Measurements from ENCODE around the gene EDIL3.

Gene EDIL3

DNA sequence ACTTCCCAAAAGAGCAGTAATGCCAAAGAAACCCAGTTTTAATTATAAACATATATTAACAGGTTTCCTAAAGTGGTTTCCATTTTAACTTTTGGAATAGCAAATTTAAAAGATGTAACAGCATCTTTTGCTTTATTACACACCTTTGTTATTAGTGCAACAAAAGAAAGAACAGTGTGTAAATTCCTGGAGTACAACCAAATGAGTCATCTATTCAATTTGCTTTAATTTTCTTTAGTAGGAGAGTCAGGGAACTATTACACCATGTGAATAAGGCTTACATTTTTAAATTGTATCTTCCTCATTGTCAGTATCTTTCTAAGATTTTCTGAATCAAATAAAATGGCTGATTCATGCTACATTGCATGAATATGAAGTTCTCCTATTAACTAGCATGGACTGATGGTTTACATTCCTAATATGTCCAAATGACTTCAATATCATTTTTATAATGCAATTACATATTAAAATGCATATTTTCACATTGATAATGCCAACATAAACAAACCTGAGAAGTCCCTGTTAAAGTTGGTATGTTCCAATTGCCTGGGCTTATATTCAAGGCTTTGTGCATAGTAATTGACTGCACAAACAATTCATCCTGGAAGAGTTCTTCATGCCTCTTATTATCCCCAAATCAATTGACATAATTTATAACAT is 22.5 kb downstream of the EDIL3 start:
- no peak for TF ChIP-seq CTCF (IDR thresholded peaks at IDR 0.05; ENCODE audit: insufficient read depth, missing control alignments)
- FAIRE-seq (peak; percentile 61), DNase-seq (ENCODE audit: insufficient read length, low spot score) (no peak)

DNA sequence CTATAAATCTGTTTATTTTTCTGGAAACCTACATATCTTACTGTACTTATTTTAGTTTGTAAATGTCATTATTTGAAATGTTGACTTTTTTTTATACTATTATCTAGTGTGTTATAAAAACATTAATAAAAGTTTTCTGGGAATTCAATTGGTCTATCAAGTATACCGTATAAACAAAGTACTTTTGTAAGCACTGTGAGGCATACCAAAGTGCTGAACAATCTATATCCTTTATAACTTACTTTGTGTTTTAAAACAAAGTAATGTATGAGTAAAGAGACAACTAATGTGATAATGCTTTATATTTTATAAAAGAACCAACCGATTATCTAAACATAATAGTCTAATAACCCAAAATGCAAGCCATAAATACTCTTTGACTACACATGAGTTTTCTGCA is 23.1 kb downstream of the EDIL3 start:
- TF ChIP-seq CTCF (IDR thresholded peaks at IDR 0.05; ENCODE audit: insufficient read depth, missing control alignments): no peak
- FAIRE-seq: no peak
- DNase-seq (ENCODE audit: insufficient read length, low spot score): no peak

GRCh38 chr5:84360056-84360455 is 24.6 kb downstream of the EDIL3 start:
- no peak for TF ChIP-seq CTCF (IDR thresholded peaks at IDR 0.05; ENCODE audit: insufficient read depth, missing control alignments)
- no peak for FAIRE-seq
- no peak for DNase-seq (ENCODE audit: insufficient read length, low spot score)

- FAIRE-seq (no peak), DNase-seq (ENCODE audit: insufficient read length, low spot score) (no peak)
- no peak for TF ChIP-seq CTCF (IDR thresholded peaks at IDR 0.05; ENCODE audit: insufficient read depth, missing control alignments)
Measured at GRCh38 chr5:84354101-84354500, 30.6 kb downstream of the EDIL3 start.

DNA sequence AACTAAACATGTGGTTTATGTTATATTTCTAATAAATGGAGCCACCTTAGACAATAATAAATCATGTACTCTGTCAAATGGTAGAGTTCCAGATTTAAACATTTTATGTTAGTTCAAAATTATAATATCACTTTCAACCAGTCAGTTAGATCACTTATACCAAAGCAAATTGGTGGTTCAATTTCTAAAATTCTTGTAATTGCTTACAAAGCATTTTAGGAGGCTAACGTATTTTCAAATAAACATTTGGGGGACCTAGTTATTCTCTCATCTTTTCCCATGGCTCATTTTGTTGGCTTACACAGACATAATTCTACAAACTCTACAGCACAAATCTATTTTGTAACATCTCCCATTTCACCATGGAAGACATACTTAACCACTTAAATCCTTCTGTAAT is 39.9 kb downstream of the EDIL3 start:
- FAIRE-seq: no peak
- DNase-seq (ENCODE audit: insufficient read length, low spot score): no peak
- no peak for TF ChIP-seq CTCF (IDR thresholded peaks at IDR 0.05; ENCODE audit: insufficient read depth, missing control alignments)

DNA sequence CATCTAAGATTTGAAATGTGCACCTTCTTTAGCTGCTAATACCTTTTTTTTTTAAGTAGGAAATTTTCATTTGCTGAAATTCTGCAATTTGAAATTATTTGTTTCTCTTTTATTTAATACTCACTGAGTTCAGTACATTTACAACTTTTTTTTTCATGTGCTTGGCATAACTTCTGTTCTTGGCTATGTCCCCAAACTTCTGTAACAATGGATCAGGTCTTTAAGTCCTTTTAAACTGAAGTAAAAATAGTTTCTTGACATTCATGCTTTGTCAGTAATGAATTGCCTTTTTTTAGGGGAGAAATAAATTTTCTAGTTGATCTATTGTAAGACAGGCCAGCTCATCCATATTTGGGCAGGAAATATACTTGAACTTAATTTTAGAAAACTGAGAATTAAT is 41.5 kb downstream of the EDIL3 start:
- no peak for TF ChIP-seq CTCF (IDR thresholded peaks at IDR 0.05; ENCODE audit: insufficient read depth, missing control alignments)
- no peak for DNase-seq (ENCODE audit: insufficient read length, low spot score)
- FAIRE-seq: no peak

GRCh38 chr5:84332106-84332505 is 52.6 kb downstream of the EDIL3 start:
- DNase-seq (ENCODE audit: insufficient read length, low spot score) (no peak), FAIRE-seq (no peak)
- TF ChIP-seq CTCF (IDR thresholded peaks at IDR 0.05; ENCODE audit: insufficient read depth, missing control alignments): no peak

Data from D721Med (cell line).